PC-9 (cell line): Measurements from ENCODE around the gene LRRK1.

Experiments
- CTCF ChIP-seq: fragments of 200-600 bp; sonication (generic); conservative IDR thresholded peaks from 2 replicates; pipeline ENCODE4 v1.6.1; 2017; ENCODE audit warnings: mixed run types, antibody characterized with exemption, mild to moderate bottlenecking, moderate library complexity
- EZH2 ChIP-seq: fragments of 200-600 bp; sonication (generic); IDR thresholded peaks from 2 replicates; pipeline ENCODE4 v1.8.0; 2017; ENCODE audit warnings: antibody characterized with exemption, low read depth

GRCh38 chr15:101013769-101014675 is 94.9 kb downstream of the LRRK1 start:
- TF ChIP-seq CTCF (no peak), EZH2 (no peak)
